Stimulated activated CD8-positive, alpha-beta memory T cell treated with anti-CD3 and anti-CD28 coated beads, Interleukin-12 subunit alpha, Interleukin-12 subunit beta, amount 100 ng/mL, for 4 hours (primary cell): Measurements from ENCODE around the gene GRIA1.

ENCODE experiments used
- DNase-seq: peaks from one replicate; pipeline ENCODE4 v3.0.0-alpha.2; 2020; ENCODE audit warnings: low read depth

GRIA1 gene

DNA sequence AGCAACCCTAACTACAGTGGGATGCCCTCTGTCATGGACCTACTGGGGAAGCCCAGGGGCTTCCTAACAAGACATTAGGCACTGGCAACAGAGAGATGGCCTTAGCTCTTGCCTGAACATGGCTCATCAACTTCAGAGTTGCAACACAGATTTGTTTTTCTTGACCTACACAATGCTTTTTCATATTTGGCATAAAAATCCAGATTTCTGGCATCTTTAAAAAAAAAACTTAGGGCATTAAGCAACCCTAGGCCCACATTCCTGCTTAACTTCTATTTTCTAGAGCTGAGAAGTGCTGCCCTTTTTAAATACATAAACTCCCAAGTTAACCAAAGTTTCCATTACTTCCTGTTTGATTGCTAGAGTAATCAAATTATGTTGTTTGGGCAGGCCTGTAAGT lies 8.0 kb downstream of the GRIA1 start:
- DNase-seq: no peak

DNA sequence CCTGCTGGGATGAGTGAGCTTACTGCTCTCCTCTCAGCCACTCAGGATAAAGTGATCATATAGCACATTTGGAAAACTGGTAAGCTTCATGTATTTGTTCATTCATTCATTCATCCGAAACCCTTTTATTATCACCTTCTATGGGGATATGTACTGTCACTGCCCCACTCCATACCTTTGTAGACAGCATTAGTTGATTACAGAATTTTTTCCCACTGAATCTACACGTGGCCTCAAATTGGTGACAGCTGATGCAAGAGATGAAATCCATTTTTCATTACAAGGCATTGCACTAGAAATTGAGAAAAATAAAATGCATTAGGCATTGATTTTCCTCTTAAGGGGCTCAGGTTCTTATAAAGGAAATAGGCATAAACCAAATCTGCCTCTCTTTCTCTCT lies 9.7 kb downstream of the GRIA1 start:
- DNase-seq: no peak

DNA sequence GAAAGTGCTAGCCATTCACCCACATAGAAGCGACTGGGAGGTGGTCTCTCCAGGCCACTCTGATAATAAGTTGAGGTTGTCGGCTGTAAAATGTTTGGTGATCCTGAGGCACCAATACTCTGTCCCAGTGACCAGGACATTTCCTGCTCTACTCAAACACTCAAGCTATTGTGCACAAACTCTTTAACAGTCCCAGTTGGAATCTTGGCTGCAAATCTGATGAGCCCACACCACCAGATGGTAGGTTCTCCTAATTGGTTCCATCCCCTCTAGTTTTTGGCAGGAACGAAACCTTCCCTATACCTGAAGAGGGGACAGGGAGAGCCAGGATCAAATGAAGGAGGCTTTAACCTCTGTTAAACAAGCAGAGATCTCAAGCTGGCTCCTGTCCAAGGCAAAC lies 14.3 kb downstream of the GRIA1 start:
- DNase-seq: no peak

DNA sequence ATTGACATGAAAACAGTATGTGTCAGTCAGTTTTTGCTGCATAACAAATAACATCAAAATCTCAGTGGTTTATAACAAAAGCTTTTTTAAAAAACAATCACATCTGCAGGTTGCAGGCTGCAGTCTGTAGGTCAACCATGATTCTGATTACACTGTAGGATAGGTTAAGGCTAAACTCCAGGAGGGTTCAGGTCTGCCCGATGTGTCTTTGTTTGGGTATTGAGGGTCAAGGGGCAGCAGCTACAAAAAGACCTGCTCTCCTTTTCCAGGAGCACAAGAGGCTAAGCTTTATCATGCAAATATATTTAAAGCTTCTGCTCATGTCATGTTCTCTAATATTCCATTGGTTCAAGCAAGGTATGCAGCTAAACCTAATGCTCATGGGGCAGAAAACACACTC lies 18.2 kb downstream of the GRIA1 start:
- DNase-seq: no peak

DNA sequence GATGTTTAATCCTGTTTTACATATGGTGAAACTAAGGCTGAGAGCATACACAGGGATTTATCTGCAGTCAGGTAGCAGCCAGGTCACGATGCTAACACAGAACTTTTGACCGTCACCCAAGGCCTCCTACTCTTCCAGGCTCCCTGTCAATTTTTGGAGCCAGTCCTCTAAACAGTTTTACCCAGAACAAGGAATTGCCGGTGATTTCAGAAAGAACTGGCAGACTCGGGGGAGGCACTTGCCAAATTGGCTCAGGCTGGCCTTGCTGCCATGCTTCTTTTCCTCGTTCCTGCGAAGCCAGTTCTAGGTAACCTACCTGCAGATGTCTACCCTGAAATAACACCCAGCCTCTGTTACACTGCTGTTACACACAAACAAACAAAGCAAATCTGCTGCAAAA lies 21.2 kb downstream of the GRIA1 start:
- DNase-seq: no peak

DNA sequence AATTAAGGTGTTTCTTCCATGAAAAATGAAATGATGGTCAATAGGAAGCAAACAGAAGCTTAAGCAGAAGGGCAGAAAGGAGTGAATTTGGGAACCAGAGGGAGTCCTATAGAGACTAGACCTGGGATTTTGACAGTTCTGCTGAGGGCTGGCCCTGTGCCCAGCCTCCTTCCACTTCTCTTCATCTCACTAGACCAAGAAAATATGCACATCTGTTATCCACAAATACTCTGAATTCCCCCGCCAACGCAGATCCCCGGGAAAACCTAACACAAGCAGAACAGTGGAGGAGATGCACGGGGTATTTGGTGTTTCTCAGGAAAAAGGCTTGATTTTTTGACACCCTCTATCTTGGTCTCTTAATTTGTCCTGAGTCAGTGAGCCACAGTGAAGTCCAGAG lies 22.7 kb downstream of the GRIA1 start:
- DNase-seq: no peak

DNA sequence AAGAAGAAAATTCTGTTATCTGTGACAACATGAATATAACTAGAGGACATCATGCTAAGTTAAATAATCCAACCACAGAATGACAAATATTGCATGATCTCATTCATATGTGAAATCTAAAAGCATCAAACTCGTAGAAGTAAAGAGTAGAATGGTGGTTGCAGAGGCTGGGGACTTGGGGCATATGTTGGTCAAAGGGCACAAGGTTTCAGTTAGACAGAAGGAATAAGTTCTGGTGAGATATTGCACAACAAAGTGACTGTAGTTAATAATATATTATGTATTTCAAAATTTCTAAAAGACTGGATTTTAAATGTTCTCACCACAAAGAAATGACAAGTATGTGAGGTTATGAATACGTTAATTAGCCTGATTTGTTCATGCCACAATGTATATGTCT lies 24.8 kb downstream of the GRIA1 start:
- DNase-seq: no peak

DNA sequence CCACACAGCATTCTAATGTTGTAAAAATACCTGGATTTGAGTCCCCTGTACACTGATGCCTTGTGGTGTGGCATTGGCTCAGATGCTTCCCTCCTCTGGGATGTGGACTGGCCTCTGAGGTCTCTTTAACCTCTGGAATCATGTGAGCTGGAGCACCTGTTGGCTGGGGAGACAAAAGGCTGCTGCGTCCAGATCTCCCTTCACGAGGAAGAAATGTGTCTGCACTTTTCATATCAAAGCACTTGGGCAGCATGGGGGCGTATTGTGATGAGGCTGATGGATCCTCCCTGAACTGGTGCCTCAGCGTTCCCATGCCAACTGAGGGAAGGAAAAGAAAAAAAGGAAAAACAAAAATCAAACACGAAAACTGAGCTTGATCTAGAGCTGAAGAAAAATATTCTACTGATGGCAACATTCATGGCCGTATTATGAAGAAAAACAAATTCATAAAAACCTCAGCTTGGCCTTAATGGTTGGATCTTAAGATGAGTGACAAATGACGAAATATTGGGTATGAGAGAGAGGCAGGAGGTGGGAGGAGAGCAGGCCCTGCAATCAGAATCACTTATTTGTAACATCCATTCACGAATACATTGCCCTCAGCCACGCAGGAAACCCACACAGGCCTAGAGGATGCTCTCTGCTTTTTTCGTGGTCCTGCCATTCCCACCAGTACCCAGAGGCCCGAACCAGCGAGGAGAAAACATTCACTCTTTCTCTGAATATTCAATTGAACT lies 26.2 kb downstream of the GRIA1 start:
- no peak for DNase-seq

DNA sequence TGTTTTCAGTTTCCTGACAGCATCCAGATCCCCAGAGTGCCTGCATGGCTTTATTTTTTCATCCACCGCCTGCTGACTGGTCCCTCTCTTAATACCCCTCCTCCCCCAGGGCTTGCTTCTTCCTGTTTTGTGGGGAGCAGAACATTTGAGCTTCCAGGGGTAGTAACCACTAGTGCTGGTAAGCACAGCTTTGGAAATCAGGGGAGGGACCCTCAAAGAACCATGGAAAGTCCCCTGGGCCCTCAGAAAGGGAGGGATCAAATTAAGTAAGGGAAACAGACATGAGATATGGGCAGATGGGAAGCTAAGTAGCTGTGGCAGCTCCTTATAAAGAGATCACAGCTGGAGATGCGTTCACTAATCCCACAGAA lies 26.8 kb downstream of the GRIA1 start:
- no peak for DNase-seq

DNA sequence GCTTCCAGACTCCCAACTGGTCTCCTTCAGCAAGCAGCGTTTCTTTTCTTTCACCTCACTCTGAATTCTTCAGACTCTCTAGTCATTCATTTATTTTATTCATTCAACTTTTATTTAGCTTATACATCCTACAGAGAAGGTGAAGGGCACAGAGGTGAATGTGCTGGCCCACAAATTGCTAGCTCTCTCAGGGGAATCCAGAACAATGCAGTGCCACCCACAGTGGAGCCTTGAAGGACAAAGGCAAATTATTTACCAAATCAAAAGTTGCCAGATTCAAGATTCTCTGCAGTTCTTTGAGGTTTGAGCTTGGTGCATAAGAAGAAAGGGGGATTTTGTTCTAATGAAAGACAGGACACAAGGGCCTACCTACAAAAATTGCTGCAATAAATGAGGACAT lies 29.7 kb downstream of the GRIA1 start:
- DNase-seq: no peak

DNA sequence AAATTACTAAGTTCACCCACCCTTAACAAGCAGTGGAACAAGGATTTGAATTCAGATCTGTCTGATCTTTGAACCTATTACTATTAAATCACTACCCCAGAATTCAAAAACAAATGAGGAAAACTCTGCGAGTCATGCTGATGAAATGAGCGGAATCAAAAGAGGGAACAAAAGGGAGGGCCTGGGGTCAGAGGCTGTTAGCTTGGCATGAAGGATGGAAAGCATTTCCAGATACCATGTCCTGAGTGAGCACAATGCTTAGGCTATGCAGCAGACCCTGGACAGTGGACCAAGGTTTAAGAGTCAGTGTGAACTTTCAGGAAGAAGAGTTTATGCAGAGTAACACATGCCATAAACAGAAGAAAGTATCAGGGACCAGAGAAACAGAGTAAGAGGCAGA lies 30.5 kb downstream of the GRIA1 start:
- DNase-seq: no peak

DNA sequence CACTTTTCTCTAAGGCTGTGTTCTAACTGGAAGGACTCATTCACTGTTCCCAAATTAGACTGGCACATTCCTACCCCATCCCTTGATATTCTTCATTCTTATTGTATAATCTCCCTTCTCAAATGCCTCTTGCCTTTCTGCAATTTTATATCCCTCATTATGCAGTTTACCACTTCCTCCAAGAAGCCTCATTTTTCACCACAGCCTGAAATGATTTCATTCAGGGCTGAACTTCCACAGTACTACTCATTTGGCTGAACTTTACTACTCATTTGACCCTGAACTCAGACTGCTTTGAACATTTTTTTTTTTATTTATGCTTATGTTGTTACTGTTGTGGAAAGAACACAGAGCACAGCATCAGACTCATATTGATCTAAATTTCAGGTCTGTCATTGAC lies 32.7 kb downstream of the GRIA1 start:
- no peak for DNase-seq

DNA sequence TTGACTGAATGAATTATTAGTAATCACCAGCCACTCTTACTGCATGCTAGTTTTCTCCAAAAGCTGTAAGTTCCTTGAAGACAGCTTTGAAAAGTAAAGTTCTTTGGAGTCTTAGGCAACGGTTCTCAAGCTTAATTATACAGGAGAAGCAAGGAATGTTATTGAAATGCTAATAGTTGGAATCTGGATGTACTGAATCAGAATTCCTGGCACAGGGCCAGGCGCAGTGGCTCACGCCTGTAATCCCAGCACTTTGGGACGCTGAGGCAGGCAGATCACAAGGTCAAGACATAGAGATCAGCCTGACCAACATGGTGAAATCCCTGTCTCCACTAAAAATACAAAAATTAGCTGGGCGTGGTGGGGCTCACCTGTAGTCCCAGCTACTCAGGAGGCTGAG lies 33.4 kb downstream of the GRIA1 start:
- DNase-seq: no peak

DNA sequence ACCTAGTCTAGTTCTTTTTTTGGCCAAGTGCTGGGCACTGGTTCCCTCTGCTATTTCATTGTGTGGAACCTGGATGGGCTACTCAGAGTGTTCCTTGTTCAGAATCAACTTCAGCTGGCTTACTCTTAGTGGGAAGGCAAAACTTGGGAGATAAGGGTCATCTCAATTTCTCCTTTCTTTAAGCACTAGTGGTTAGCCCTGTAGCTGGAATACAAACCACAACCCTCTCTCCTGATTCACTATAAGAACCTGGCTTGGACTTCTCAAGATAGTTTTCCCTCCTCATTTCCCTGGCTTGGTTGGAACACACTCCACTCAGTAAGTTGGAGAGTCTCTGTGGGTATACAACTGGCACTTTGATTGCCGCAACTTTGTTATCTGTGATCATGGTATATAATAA lies 35.1 kb downstream of the GRIA1 start:
- no peak for DNase-seq

DNA sequence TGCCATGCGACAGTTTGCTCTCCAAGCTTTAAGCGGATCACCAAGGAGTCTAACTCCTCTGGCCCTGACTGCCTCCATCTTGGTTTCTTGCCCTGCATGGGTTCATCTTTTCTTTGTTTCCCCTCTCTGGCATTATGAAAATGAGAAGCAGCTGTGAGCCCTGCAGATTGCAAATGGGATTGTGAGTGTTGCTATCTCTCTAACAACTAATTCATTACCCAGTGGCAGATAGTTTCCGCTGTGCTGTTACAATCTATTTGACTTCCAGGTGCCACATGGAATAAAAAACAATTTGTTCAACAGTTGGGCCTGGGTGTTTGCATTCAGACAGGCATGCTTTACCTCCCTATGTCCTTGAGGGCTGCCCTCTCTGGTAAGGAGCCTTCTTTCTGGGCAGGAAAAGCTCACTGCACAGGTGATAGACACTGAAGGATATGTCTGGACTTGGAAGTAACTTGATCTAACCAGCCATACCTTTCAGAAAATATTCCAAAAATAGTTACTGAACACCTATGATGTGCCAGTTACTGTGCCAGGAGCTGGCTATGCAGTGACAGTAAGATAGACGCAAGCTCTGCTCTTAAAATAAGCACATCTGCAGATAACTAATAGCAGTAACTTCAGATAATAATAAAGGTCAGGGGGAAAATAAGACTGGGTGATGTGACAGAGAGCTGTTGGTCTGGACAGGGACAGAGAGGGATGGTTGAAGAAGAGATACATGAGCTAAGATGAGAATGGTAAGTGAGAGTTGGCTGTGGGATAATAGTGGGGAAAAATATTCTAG lies 40.1 kb downstream of the GRIA1 start:
- no peak for DNase-seq

DNA sequence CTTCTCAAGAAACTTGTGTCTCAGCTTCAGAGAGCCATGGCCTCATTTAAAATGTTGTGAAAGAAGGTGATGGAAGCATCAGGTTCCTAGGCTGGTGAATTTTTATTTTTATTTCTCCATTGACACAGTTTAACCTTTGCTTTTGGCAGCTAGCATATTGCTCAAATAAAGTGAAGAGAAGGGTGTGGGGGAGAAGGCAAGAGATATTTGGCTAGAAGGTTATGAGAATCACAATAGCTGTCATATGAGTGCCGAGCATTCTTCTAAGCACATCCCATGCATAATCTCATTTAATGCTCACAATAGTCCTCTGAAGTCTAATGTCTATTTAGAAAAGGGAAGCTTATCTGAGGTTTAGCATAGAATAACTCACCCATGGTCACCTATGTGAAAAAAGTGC lies 43.1 kb downstream of the GRIA1 start:
- no peak for DNase-seq

DNA sequence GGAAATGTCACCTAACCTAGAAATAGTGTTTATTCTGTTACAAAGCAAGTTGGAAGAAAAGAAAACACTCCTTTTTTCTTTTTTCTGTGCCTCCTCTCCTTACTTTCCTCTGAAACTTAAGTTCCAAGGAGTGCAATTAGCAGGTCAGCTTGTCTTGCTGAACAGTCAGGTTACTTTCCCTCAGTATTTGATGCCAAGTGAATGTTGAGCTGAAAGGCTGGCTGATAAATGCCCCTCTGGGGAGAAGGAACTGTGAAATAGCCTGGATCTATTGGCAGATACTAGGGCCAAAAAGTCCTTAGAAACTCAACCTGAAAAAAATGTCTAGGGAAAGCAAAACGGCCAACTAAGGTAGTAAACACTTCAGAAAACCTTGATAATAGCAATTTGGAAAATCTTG lies 43.6 kb downstream of the GRIA1 start:
- no peak for DNase-seq

DNA sequence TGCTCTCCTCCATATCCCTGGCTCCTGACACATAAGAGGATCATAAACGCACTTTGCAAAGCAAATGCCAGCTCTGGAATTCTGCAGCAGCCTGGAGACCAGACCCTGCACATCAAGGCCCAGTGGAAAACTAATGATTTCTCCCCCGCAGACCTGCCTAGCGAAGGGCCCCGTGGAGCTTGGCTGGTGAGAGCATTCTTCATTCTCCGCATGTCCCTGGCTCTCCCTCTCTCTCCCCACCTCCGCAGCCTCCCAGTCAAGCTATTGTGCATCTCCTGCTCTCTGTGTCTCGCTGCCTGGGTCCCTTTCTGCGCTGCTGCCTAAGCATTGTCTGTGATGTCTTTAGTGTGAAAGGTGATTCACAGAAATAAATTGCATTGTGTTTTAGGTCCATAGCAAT lies 46.7 kb downstream of the GRIA1 start:
- no peak for DNase-seq

DNA sequence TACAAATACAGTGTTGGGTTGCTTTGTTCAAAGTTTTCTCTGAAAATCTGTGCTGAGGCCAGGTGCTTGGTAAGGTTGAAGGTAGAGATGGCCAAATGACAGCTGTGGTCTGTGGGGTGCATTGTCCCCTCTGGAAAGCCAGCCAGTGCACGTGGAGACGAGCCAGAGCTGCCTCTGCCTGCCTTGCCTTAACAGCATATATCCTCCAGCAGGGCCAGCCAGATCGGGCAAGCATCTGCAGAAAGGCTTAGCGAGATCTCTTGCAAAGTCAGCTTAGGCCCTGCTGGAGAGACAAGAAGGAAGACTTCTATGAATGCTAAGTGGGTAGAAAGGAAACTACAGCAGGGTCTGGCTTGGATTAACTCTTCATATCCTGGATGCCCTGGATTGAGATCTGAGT lies 49.5 kb downstream of the GRIA1 start:
- no peak for DNase-seq

DNA sequence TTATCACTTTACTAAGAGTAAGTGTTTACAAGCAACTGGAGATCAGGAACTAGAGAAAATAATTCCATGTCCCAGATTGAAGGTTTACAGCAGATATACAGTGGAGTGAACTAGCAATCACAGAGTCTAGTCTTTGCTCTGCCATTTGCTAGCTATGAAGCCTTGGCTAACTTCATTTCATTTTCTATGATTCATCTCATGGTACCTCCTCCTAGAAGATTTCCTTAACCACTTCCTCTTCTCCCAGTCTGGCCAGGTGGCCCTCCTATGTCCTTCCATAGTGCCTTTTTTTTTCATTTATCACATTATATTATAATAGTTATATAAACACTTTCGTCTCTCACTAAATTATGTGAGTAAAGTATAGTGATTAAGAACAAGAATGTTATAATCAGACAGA lies 52.1 kb downstream of the GRIA1 start:
- DNase-seq: no peak

DNA sequence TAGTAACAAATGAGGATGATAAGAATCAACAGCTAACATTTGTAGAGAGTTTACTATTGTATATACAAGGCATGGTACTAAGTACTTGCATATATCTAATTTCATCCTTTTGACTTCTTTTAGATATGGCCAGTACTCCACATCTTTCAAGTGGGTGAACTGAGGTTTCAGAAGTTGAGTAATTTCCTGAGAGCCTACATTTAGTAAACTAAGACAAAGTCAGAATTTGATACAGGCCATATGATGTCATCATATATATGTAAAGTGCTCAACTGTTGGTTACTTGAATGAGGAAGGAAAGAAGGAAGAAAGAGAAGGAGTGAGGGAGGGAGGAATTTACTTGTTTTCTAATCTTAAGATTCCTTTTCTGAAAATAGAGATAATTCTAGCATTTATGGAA lies 52.8 kb downstream of the GRIA1 start:
- no peak for DNase-seq

DNA sequence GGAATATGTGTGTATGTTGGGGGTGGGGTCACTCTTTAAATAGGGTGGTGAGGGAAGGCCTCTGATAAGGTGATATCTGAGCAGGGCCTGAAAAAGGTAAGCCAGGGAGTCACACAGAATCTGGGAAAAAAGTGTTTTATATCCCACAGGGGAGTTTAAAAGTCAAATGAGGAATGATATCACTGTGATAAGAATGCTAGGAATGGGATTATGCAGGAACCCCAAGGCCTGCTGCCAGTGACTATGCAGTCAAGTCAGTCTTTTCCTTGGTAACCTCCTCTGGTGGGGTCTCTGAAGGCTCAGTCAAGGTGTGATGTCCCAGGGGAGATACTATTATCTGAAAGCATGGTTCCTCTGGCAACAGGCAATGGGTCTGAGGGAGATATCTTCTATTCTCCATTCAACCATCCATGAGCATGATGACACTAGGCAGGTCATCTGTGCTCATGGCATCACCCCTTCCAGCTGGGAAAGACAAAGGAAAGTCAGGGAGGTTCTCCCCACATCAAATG lies 53.5 kb downstream of the GRIA1 start:
- DNase-seq: no peak

DNA sequence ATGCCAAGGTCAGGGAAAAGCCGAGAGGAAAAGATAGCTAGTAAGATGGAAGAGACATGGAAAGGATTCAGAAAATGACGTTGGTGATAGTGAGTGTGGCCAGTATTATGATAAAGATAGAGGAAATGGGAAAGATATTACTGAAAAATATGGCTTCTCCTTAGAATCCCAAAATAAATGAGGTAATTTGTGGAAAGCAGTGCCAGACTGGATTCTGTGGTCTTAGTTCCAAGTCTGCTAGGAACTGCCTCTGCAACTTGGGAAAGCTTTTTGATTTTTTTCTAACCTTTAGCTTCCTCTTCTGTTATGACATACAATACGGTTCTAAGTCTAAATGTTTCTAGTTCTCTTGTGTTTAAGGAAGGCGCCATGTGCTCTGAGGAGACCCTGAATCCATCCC lies 54.2 kb downstream of the GRIA1 start:
- DNase-seq: no peak

DNA sequence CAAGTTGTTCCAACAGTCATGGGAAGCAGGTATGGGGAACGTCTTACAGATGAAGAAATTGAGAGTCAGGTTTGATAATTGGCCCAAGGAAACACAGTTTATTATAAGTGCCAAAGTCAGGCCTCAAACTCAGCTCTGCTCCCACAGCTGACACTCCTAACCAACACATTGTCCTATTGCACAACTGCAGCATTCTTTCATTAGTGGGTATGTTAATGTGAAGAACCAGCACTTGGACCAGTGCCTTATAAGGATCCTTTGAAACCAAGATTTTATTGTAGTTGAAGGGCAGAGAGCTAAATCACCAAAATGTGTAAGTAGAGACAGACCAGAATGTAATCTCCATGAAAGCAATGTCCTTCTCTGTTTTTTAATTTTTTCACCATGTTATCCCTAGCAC lies 56.1 kb downstream of the GRIA1 start:
- DNase-seq: no peak
